Measurements from ENCODE around the gene GLYAT.
"Not testable (repeated sequence)": the region's sequence is repeated elsewhere in the genome, so short reads cannot be mapped to it uniquely, and the experiment has no call there.

The GLYAT gene

GRCh38 chr11:58742981-58743880 is 11.5 kb upstream of the GLYAT start:
- DNase-seq = no peak

GRCh38 chr11:58742140-58742539 is 10.4 kb upstream of the GLYAT start:
- DNase-seq = no peak

DNA sequence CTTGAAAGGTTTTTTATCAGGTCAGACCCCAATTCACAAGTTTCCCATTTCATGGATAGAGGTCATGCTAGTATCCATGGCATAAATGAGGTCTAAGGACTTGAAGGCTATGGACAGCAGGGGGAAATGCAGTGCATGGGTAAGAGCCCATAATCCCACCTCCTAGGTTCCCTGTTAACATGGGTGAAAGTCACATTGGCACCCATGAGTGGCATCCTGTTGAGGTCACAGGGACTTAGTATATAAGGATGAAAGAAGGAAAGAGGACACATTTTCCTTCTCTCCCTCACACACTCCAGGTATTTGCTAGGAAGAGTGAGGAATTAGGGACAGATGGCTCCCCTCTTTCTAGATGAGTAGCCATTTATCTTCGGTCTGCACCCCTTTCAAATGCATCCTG is 9.4 kb upstream of the GLYAT start:
- no peak for DNase-seq

GRCh38 chr11:58740447-58740846 is 8.7 kb upstream of the GLYAT start:
- no peak for DNase-seq

- DNase-seq = no peak
Observed at GRCh38 chr11:58739725-58740430, 8.1 kb upstream of the GLYAT start.

DNA sequence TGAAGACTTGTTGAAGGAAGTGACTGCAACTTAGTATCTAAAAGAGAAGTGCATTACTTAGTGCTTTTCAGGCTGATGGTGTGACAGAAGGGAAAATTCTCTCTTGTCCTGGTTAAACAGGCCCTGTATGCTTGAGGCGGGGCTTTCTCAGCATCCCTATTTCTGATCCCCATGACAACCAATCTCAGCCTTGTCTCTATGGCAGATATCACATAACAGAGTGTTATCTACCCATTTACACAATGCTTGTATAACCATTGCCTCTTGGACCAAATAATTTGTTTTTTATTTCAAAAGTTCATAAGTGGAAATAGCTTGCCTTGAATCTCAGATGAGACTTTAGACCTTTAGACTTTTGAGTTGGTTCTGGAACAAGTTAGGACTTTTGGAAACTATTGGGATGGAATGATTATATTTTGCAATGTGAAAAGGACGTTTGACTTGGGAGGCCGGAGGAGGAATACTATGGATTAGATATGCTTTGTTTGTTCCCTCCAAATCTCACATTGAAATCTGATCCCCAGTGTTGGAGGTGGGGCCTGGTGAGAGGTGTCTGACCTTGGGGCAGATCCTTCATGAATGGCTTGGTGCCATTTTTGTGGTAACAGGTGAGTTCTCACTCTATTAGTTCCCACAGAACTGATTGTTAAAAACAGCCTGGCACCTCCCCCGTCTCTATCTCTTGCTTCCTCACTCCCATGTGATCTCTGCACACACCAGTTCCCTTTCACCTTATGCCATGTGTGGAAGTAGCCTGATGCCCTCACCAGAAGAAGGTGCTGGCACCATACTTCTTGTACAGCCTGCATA is 3.1 kb upstream of the GLYAT start:
- DNase-seq = no peak

DNA sequence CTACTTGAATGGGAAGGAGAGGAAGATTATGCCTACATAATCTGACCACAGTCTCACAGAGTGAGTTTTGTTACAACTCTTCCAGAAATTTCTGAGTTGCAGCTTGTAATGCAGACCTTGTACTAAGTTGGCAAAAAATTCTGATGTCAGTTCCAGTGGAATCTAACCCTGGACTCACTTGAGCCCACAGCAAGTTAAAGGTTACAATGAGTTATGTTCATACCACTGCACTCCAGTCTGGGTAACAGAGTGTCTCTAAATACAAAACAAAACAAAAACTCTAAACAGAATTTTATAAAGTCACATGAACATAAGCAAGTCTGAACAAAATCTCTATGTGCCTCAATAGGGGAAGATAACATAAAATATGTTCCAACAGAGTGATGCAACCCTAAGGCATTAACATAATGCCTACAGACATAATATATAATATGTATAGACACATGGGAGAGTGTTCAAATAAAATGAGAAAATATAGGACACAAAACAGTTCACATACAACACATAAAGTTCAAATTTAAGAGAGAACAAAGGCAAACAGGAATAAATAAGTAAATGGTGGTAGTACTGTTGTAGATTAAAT is 1.1 kb downstream of the GLYAT start:
- no peak for DNase-seq

- no peak for DNase-seq
Observed at GRCh38 chr11:58727415-58727797, 4.3 kb downstream of the GLYAT start.

DNA sequence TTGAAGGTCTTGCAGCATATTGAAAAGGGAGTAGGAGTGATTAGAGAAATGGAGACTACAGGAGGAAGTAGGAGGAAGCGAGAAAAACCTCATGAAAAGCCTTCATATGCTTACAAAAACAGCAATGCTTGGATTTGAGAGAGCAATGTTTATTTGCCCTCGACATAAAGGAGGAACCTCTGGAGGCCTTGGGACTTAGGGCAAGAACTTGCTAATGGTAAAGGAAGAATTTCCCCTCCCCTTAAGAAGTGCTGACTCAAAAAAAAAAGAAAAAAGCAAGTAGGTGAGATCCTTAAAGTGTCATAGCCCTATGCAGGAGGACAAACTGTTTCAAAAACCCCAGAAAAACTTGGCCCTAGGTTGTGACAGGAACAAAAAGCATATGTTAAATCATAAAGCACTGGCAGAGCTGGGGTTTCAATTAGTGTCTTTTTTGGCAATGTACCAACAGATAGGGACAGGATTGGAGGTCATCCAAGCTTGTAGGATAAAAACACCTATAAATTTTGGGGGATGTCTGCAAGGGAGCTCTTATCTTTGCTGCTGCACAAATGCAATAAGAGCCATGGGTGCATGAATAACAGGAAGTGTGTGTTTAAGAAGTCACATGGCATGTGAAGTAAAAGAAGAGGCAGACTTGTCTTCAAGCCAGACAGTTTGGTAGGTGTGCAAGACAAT is 4.9 kb downstream of the GLYAT start:
- no peak for DNase-seq

DNA sequence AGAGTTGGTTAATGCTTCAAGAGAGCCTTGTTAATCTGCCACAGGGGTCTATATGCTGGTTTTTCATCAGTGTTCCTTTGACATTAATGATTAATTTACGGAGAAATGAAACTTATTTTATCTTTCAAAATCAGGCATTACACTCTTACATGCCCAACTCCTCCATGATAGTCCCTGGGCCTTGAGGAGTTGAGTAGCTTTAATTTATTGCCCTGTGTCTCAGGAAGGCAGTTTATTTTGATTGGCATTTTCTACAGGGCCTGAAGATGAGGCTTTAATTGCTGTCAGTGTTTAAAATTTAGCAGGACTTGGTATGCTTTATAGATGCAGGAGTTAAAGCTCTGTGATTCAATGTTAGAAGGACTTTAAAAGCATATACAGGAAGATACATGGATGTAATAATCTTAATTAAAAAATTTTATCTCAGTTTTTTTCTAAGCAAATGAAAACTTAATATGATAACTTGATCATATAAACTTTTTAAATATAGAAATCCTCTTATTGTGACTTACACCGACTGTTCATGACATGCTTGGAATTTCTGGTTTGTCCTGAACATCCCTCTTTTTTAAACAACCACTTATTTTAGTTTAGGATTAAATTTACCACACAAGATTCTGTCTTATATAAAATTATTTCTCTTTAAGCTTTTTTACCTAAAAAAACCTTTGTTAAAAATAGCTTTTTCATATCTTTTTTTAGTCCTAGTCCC is 12.2 kb downstream of the GLYAT start:
- DNase-seq = no peak

GRCh38 chr11:58712531-58712930 is 19.2 kb downstream of the GLYAT start:
- DNase-seq = no peak

DNA sequence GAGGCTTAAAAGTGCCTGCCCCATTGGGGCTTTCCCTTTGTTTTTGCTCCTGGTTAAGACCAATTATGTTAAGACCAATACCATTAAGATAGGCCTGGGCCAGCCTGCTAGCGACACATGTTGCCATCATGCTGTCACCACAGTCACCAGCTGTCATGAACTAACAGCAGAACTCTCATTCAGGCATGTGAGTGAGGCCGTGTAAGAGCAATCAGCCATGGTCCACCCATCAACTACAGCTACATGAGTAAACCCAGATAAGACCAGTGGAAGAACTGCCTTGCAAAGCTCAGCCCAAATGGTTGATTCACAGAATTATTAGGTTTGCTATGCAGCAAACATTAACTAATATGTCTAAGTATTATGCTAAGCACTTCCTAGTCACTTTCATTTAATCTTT is 19.9 kb downstream of the GLYAT start:
- DNase-seq = no peak

- no peak for DNase-seq
Observed at GRCh38 chr11:58707767-58708166, 24.0 kb downstream of the GLYAT start.

- not testable (repeated sequence) for DNase-seq
Observed at GRCh38 chr11:58696825-58697224, 34.9 kb downstream of the GLYAT start.

- no peak for DNase-seq
Observed at GRCh38 chr11:58693026-58693425, 38.7 kb downstream of the GLYAT start.

DNA sequence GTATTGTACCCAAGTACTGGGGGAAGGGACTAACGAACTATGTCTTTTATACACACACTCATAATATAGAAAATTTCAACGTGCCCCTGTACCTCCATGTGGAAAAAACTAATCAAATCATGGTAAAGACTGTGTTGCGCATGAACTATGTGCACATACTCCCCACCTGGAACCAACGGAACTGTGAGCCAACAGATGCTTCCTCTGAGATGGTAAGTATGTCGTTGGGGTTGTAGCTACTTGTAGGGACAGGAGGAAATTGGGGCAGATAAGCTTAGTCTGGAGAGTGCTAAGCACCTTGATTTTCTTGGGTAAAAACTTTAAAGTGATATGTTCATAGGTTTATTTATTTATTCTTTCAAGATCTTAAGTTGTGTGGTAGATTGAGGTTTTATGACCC is 40.1 kb downstream of the GLYAT start:
- no peak for DNase-seq

- no peak for DNase-seq
Observed at GRCh38 chr11:58688789-58689503, 42.8 kb downstream of the GLYAT start.

DNA sequence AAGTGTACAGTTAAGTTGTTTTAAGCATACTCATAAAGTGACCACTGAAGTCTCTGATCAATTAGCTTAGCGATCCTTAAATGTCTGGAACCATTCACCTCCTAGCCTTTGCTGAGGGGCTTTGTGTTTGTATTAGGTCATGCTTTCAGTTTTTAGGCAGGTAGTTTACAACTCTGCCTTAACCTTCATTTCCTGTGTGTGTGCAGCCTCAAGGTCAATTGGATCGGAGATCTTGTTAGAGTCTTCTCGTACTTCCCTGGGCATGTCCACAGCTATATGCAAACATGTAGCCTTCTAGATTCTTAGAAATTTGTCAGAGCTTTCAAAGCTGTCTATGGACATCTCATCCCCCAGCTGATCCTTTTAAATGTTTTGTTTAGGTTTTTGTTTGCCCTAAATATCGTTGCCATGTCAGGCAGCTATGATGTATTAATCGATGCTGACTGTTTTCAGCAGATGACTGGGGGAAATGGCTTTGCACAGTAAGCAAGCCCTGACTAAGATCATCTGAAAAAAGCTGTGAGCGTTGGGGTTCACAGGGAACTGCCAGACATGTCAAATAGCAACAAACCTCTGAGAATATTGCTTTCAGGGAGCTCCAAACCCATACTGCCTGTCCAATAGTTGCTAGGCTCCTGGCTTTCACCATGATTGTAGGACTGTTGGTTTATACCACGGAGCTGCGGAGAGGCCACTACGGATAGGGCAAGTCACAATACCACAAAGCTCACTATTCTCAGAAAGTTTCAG is 45.6 kb downstream of the GLYAT start:
- DNase-seq = no peak

GRCh38 chr11:58682660-58683059 is 49.1 kb downstream of the GLYAT start:
- not testable (repeated sequence) for DNase-seq

GRCh38 chr11:58677536-58677935 is 54.2 kb downstream of the GLYAT start:
- DNase-seq = not testable (repeated sequence)

Measured in COR-L47 (cell line).